SK-N-SH (cell line): ENCODE measurements around the gene CTBP2. TPM values are rescaled to one million over a fixed set of nuclear protein-coding genes. Genes with fewer than 3 reads are reported as not detected.
A peak's percentile ranks its signal among the peaks of the same experiment; 100 is the strongest.

Source experiments
- CTCF ChIA-PET: fragments of 300-600, 350-600 bp; formaldehyde crosslinking; extraction: SDS; loops from one replicate; lab custom pipeline; 2021; lab: Yijun Ruan, JAX
- POLR2A ChIA-PET: fragments of 350-600 bp; sonication (Branson Sonifier 250); formaldehyde crosslinking; extraction: SDS; loops from one replicate; lab custom pipeline; 2020; ENCODE audit warnings: antibody characterized with exemption, inconsistent platforms; lab: Yijun Ruan, JAX
- DNase-seq: peaks from one replicate; pipeline ENCODE4 v3.0.0; 2012
- H2AFZ ChIP-seq: fragments of 200-600 bp; sonication (generic); 2 replicates; pipeline ENCODE4 v1.8.1; 2016; ENCODE audit warnings: antibody characterized with exemption, mild to moderate bottlenecking, low read depth
- H3F3A ChIP-seq: fragments of 200-600 bp; sonication (generic); replicated peaks from 2 replicates; pipeline ENCODE3; 2016; ENCODE audit warnings: antibody characterized with exemption, mild to moderate bottlenecking; ENCODE audit not compliant: insufficient read depth
- H3K27ac ChIP-seq, 2 experiments: fragments of 200-500 bp in 1 of 2; fragments of 200-600 bp in 1 of 2; sonication (Bioruptor generic) in 1 of 2; sonication (generic), shearing (Covaris generic) in 1 of 2; 2 replicates each; pipeline versions ENCODE4 v1.5.1 to v1.6.1; 2014 to 2016; ENCODE audit warnings: low read depth in 2 of 2, inconsistent platforms in 1 of 2, low read length in 1 of 2, mild to moderate bottlenecking in 1 of 2, mixed read lengths in 1 of 2
- H3K27me3 ChIP-seq: fragments of 200-600 bp; sonication (generic), shearing (Covaris generic); 2 replicates; pipeline ENCODE4 v1.6.1; 2016; ENCODE audit warnings: mixed run types; ENCODE audit not compliant: insufficient read depth
- H3K36me3 ChIP-seq, 2 experiments: fragments of 200-500 bp in 1 of 2; fragments of 200-600 bp in 1 of 2; sonication (Bioruptor generic) in 1 of 2; sonication (generic) in 1 of 2; replicated peaks in 1 of 2; 2 replicates each; pipeline versions ENCODE3 to v1.5.1; 2014 to 2016; ENCODE audit warnings: low read length in 1 of 2, mild to moderate bottlenecking in 1 of 2; ENCODE audit not compliant: insufficient read depth in 2 of 2, control insufficient read depth in 1 of 2
- H3K4me1 ChIP-seq, 2 experiments: fragments of 200-500 bp in 1 of 2; fragments of 200-600 bp in 1 of 2; sonication (Bioruptor generic) in 1 of 2; sonication (generic), shearing (Covaris generic) in 1 of 2; 2 replicates each; pipeline versions ENCODE4 v1.5.1 to v1.6.1; 2014 to 2016; ENCODE audit warnings: low read depth in 1 of 2, low read length in 1 of 2, mixed run types in 1 of 2; ENCODE audit not compliant: insufficient read depth in 2 of 2, control insufficient read depth in 1 of 2
- H3K4me2 ChIP-seq: fragments of 200-600 bp; sonication (generic), shearing (Covaris generic); 2 replicates; pipeline ENCODE4 v1.6.1; 2017; ENCODE audit warnings: mixed run types
- H3K4me3 ChIP-seq, 2 experiments: fragments of 200-500 bp in 1 of 2; fragments of 200-600 bp in 1 of 2; sonication (Bioruptor generic) in 1 of 2; sonication (generic), shearing (Covaris generic) in 1 of 2; 2 replicates each; pipeline versions ENCODE4 v1.5.1 to v1.8.1; 2014 to 2016; ENCODE audit warnings: low read depth in 2 of 2, inconsistent platforms in 1 of 2, low read length in 1 of 2, mild to moderate bottlenecking in 1 of 2, mixed read lengths in 1 of 2, moderate library complexity in 1 of 2
- H3K79me2 ChIP-seq: fragments of 200-600 bp; sonication (generic); 2 replicates; pipeline ENCODE4 v1.8.1; 2017; ENCODE audit warnings: mild to moderate bottlenecking; ENCODE audit not compliant: insufficient read depth
- H3K9ac ChIP-seq: fragments of 200-600 bp; sonication (generic); 2 replicates; pipeline ENCODE4 v1.6.1; 2017; ENCODE audit warnings: mixed run types
- H3K9me2 ChIP-seq: fragments of 200-600 bp; sonication (generic); 2 replicates; pipeline ENCODE4 v1.6.1; 2017; ENCODE audit warnings: mixed run types
- H3K9me3 ChIP-seq: fragments of 200-600 bp; sonication (generic); 2 replicates; pipeline ENCODE4 v1.6.1; 2017; ENCODE audit warnings: mixed run types, mild to moderate bottlenecking, moderate library complexity
- H4K20me1 ChIP-seq: fragments of 200-600 bp; sonication (generic); 2 replicates; pipeline ENCODE4 v1.6.1; 2017; ENCODE audit warnings: mild to moderate bottlenecking, mixed run types; ENCODE audit not compliant: insufficient read depth
- CHD2 ChIP-seq: fragments of 150-350 bp; IDR thresholded peaks from 2 replicates; pipeline ENCODE4 v1.6.1; 2018; ENCODE audit warnings: low read length; ENCODE audit not compliant: partially characterized antibody
- CTCF ChIP-seq: fragments of 200-600 bp; sonication (generic); IDR thresholded peaks from 2 replicates; pipeline ENCODE4 v1.6.1; 2017; ENCODE audit warnings: antibody characterized with exemption, mild to moderate bottlenecking, moderate library complexity
- ELF1 ChIP-seq: IDR thresholded peaks from 2 replicates; pipeline ENCODE4 v1.4.0; 2012
- EP300 ChIP-seq, 2 experiments: IDR thresholded peaks; 2 replicates each; pipeline versions ENCODE4 v1.4.0 to v1.6.1; 2012; ENCODE audit warnings: borderline replicate concordance in 1 of 2, low read depth in 1 of 2, low read length in 1 of 2
- EZH2phosphoT487 ChIP-seq: fragments of 200-600 bp; sonication (generic); IDR thresholded peaks from 2 replicates; pipeline ENCODE4 v1.6.1; 2017; ENCODE audit warnings: low read depth, mixed run types, mild to moderate bottlenecking, antibody characterized with exemption, moderate library complexity, borderline replicate concordance
- FOXJ3 ChIP-seq: sonication (generic); formaldehyde crosslinking; IDR thresholded peaks from 2 replicates; pipeline ENCODE4 v1.5.1; 2020; ENCODE audit warnings: mild to moderate bottlenecking, missing genetic modification reagents
- FOXM1 ChIP-seq: IDR thresholded peaks from 2 replicates; pipeline ENCODE4 v1.4.0; 2012; ENCODE audit warnings: low read depth, mild to moderate bottlenecking
- GABPA ChIP-seq: IDR thresholded peaks from 2 replicates; pipeline ENCODE4 v1.4.0; 2012; ENCODE audit warnings: low read depth, mild to moderate bottlenecking
- GATA2 ChIP-seq: sonication (generic); formaldehyde crosslinking; IDR thresholded peaks from 2 replicates; pipeline ENCODE4 v1.5.0; 2020; ENCODE audit warnings: mild to moderate bottlenecking, missing genetic modification reagents
- IRF3 ChIP-seq: fragments of 150-350 bp; IDR thresholded peaks from 2 replicates; pipeline ENCODE4 v1.6.1; 2016; ENCODE audit warnings: mild to moderate bottlenecking, low read depth, low read length
- JUND ChIP-seq: IDR thresholded peaks from 2 replicates; pipeline ENCODE4 v1.4.0; 2012
- MAX ChIP-seq: IDR thresholded peaks from 2 replicates; pipeline ENCODE4 v1.4.0; 2012; ENCODE audit warnings: low read depth
- MEF2A ChIP-seq: IDR thresholded peaks from 2 replicates; pipeline ENCODE4 v1.4.0; 2012; ENCODE audit warnings: low read depth, borderline replicate concordance
- MXI1 ChIP-seq: IDR thresholded peaks from 2 replicates; pipeline ENCODE4 v1.6.1; 2012; ENCODE audit warnings: mild to moderate bottlenecking, low read depth, low read length, improper control_type of control experiment
- NFIC ChIP-seq: IDR thresholded peaks from 2 replicates; pipeline ENCODE4 v1.4.0; 2012; ENCODE audit warnings: borderline replicate concordance
- NRF1 ChIP-seq: IDR thresholded peaks from 2 replicates; pipeline ENCODE4 v1.6.1; 2012; ENCODE audit warnings: low read depth, mild to moderate bottlenecking, low read length
- POLR2AphosphoS5 ChIP-seq: IDR thresholded peaks from 2 replicates; pipeline ENCODE4 v1.6.1; 2012; ENCODE audit warnings: low read depth, low read length
- RAD21 ChIP-seq: IDR thresholded peaks from 2 replicates; pipeline ENCODE4 v1.6.1; 2012; ENCODE audit warnings: mild to moderate bottlenecking, low read length
- RCOR1 ChIP-seq: fragments of 150-350 bp; IDR thresholded peaks from 2 replicates; pipeline ENCODE4 v1.6.1; 2017; ENCODE audit warnings: antibody characterized with exemption, low read length
- RFX5 ChIP-seq: IDR thresholded peaks from 2 replicates; pipeline ENCODE4 v1.6.1; 2012; ENCODE audit warnings: mild to moderate bottlenecking, improper control_type of control experiment, low read length
- RXRA ChIP-seq: IDR thresholded peaks from 2 replicates; pipeline ENCODE4 v1.4.0; 2012; ENCODE audit warnings: low read depth, mild to moderate bottlenecking, borderline replicate concordance
- SIN3A ChIP-seq: IDR thresholded peaks from 2 replicates; pipeline ENCODE4 v1.6.1; 2012; ENCODE audit warnings: low read depth, mild to moderate bottlenecking, low read length, moderate library complexity, borderline replicate concordance
- SMC3 ChIP-seq: IDR thresholded peaks from 2 replicates; pipeline ENCODE4 v1.6.1; 2012; ENCODE audit warnings: low read depth, low read length, improper control_type of control experiment
- TAF1 ChIP-seq: IDR thresholded peaks from 2 replicates; pipeline ENCODE4 v1.6.1; 2012; ENCODE audit warnings: low read depth, mild to moderate bottlenecking, low read length, moderate library complexity, borderline replicate concordance
- TCF12 ChIP-seq: IDR thresholded peaks from 2 replicates; pipeline ENCODE4 v1.4.0; 2012
- TEAD4 ChIP-seq: IDR thresholded peaks from 2 replicates; pipeline ENCODE4 v1.4.0; 2012; ENCODE audit warnings: mild to moderate bottlenecking, borderline replicate concordance; ENCODE audit not compliant: insufficient read depth
- USF2 ChIP-seq: fragments of 150-350 bp; IDR thresholded peaks from 2 replicates; pipeline ENCODE4 v1.6.1; 2017; ENCODE audit warnings: antibody characterized with exemption, low read length, low read depth, borderline replicate concordance
- YY1 ChIP-seq: IDR thresholded peaks from 2 replicates; pipeline ENCODE4 v1.4.0; 2012; ENCODE audit warnings: low read depth, mild to moderate bottlenecking
- ZBTB33 ChIP-seq: IDR thresholded peaks from 2 replicates; pipeline ENCODE4 v1.4.0; 2012; ENCODE audit warnings: low read depth, borderline replicate concordance
- WGBS: methylation state at CpG from one replicate; pipeline ENCODE4 v1.1.6; 2017; ENCODE audit warnings: low lambda C conversion rate; 5-methylcytosine and 5-hydroxymethylcytosine counted together
- polyA plus RNA-seq, 3 experiments: library from polyadenylated mRNA; depleted of rRNA; stranded (reverse); fragments of >200 nt; gene quantifications; 2 replicates each; pipeline ENCODE4 v1.2.3, GENCODE V29; 2012

Gene CTBP2
- polyA plus RNA-seq, 1 of the 3 experiments (the other 2 are of a cell fraction) = 69.7 TPM

GRCh38 chr10:125060826-125061556 lies 99.4 kb downstream of the CTBP2 start:
- peak; percentile 86 for DNase-seq
- CTCF ChIA-PET = interaction anchor here (0.7 to 12.9 kb wide), 43 partner anchors 11 to 640 kb away, joined by 3 to 211 read pairs (median 5); no protein-coding TSS in a partner anchor
- Histone ChIP-seq H3K4me1 (peaks cover 48 to 62% of the 10 kb centered on the region in 2 experiments), H3K4me3 (no peak overlapping the region), H3K36me3 (no peaks in the 10 kb centered on the region), H3K79me2 (peaks cover 89% of the 10 kb centered on the region), H3K4me2 (peak overlapping the region; percentile 43; the same call in 1 of the 2 replicates), H3K9me3 (no peaks in the 10 kb centered on the region), H3K9me2 (no peaks in the 10 kb centered on the region), H3F3A (peaks cover 6% of the 10 kb centered on the region), H3K27me3 (no peaks in the 10 kb centered on the region), H3K27ac (peak overlapping the region; percentile 51 to 52; a peak in 3 of 4 replicates), H2AFZ (no peak overlapping the region), H3K9ac (0 out of 2 replicates have a peak overlapping the region, but pooled peaks have one; percentile 13), H4K20me1 (peaks cover 77% of the 10 kb centered on the region)
- POLR2A ChIA-PET = interaction anchor here (1.0 kb wide), 1 partner anchor 68 kb away, joined by 3 read pairs; no protein-coding TSS in a partner anchor
- WGBS = 27% methylated on average over 12 of the region's 21 CpGs
- TF ChIP-seq NRF1 (no peak), SMC3 (peak; percentile 86), ZBTB33 (no peak), RXRA (no peak), MXI1 (0 out of 2 replicates have a peak, but pooled peaks have one; percentile 25), JUND (no peak), TCF12 (no peak), SIN3A (no peak), RAD21 (peak; percentile 87), EZH2phosphoT487 (no peak), EP300 (IDR thresholded peaks at IDR 0.05; ENCODE audit: borderline replicate concordance in 1 of 2, low read depth in 1 of 2, low read length in 1 of 2) (no peak), RCOR1 (no peak), MEF2A (no peak), CTCF (peak; percentile 88), USF2 (no peak), NFIC (no peak), IRF3 (no peak), GABPA (no peak), POLR2AphosphoS5 (no peak), YY1 (no peak), TEAD4 (no peak), FOXJ3 (CRISPR knock-in tag) (no peak), RFX5 (no peak), MAX (no peak), CHD2 (no peak), TAF1 (no peak), GATA2 (CRISPR knock-in tag) (no peak), ELF1 (no peak), FOXM1 (no peak)
